NB4 (cell line): ENCODE measurements around the gene MAPK14.

Source experiments
- POLR2A ChIP-seq: IDR thresholded peaks from 2 replicates; pipeline ENCODE4 v1.6.1; 2011; ENCODE audit warnings: mild to moderate bottlenecking; ENCODE audit not compliant: insufficient read length; ENCODE audit errors: extremely low read depth
- TF ChIP-seq, protein P1 (sequence below): IDR thresholded peaks from one replicate; pipeline ENCODE4 v1.5.1; 2012; ENCODE audit warnings: low read depth, low read length

- TF ChIP-seq, protein P1, sequence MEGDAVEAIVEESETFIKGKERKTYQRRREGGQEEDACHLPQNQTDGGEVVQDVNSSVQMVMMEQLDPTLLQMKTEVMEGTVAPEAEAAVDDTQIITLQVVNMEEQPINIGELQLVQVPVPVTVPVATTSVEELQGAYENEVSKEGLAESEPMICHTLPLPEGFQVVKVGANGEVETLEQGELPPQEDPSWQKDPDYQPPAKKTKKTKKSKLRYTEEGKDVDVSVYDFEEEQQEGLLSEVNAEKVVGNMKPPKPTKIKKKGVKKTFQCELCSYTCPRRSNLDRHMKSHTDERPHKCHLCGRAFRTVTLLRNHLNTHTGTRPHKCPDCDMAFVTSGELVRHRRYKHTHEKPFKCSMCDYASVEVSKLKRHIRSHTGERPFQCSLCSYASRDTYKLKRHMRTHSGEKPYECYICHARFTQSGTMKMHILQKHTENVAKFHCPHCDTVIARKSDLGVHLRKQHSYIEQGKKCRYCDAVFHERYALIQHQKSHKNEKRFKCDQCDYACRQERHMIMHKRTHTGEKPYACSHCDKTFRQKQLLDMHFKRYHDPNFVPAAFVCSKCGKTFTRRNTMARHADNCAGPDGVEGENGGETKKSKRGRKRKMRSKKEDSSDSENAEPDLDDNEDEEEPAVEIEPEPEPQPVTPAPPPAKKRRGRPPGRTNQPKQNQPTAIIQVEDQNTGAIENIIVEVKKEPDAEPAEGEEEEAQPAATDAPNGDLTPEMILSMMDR = no peak
- TF ChIP-seq POLR2A = no peak
These were observed 99.9 kb downstream of the MAPK14 start for GRCh38 chr6:36127462-36128016.
